HG02970 (cell line): ENCODE results near the gene LEMD3.

Experiments used
- ATAC-seq: cut with Tn5 transposase; IDR thresholded peaks from one replicate; pipeline ENCODE4 v1.9.1; 2021; ENCODE audit warnings: mild to moderate bottlenecking, moderate library complexity, moderate number of reproducible peaks; ENCODE audit not compliant: unreplicated experiment, low FRiP score

LEMD3 gene

DNA sequence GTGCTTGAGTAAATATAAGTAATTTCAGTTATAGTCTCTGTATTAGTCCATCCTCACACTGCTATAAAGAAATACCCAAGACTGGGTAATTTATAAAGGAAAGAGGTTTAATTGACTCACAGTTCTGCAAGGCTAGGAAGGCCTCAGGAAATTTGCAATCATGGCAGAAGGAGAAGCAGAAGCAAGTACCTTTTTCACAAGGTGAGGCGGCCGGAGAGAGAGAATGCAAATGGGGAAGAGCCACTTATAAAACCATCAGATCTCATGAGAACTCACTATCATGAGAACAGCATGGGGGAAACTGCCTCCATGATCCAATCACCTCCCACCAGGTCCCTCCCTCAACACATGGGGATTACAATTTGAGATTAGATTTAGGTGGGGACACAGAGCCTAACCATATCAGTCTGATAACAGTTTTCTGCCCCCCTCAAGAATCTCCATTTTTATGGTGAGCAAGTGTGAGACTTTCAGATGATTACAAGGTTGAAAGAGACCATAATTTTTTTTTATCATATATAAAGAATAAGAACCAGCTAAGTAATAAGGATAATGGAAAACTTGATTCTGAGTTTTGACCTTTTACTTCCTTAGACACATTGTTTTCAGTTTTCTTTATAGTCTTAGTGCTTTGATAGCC, 35.6 kb downstream of the LEMD3 start:
- no peak for ATAC-seq

DNA sequence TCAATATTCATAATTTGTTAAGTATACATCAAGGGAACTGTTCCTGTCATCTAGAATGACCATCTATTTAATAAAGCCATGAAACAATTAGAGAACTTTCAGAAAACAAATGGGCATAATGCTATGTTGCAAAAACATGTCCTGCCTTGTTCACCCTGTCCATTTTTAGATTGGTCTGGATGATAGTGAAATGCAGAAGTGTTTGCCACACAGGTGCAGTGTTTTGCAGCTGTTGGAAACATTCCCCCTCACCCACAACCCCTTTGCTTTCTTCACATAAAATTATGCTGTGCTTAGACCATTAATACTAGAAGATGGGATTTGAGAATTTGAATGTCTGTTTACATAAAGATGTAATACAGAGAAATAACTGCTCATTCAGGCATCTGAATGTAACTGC, 36.5 kb downstream of the LEMD3 start:
- no peak for ATAC-seq

DNA sequence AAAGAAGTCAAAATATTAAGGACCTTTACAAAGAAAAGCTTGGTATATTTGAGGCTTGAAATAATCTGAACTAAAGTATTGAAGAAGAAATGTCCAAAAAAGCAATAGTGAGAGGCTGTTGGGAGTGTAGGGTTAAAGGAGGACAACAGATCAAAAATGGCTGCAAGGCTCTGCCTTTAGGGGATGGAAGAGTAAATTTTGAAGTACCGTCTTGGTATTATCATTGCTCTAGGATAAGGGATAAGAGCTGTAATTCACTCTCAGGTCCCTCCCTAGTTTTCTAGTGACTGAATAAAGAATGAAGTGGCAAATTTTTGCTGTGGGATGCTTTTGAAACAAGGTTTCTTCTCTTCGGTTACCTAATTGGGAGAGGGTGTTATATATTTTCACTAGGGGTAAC, 38.7 kb downstream of the LEMD3 start:
- no peak for ATAC-seq

DNA sequence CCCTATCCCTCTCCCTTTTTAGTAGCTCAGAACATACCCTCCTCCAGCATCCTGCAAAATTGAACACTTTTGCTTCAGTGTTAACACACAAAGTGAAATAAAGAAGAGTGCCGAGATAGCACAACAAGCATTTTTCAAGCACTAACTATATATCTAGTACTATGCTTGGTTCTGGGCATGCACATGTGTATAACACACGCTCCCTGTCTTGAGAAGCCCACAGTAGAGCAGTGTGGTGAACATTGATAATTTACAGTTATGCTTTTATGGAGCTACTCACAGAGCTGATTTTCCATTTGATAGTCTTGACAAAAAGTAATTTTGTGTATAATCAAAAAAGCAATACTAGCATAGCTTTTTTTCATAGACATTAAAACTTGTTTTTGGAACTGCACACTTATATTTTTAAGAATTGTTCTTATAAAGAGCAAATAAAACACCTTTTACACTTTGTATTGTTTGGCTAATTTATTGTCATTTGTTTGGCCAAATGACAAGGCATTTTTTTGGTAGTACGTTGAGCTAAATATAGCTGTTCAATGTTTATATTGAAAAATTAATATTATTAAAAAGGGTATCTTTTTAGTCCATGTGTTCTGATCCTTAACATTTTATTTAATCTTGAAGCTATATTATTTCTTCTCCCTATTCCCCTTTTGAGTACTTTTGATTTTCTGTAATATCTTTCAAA, 39.7 kb downstream of the LEMD3 start:
- no peak for ATAC-seq

DNA sequence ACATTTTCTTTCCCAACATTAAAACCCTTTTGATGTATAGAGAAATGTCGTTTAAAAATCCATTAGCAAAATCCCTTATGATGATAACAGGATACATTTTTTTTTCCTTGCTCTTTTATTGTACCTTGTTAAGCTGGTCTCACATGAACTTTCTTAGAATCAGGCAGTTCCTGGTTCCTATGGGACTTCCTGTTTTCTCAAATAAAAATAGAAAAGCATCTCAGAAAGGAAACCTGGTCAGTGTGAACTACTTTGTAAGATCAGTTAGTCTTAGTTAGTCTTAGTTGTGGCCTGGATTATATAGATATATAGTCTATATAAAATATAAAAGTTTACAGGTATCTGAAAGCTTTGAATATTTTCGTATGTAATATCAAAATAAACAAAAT, 40.3 kb downstream of the LEMD3 start:
- no peak for ATAC-seq

DNA sequence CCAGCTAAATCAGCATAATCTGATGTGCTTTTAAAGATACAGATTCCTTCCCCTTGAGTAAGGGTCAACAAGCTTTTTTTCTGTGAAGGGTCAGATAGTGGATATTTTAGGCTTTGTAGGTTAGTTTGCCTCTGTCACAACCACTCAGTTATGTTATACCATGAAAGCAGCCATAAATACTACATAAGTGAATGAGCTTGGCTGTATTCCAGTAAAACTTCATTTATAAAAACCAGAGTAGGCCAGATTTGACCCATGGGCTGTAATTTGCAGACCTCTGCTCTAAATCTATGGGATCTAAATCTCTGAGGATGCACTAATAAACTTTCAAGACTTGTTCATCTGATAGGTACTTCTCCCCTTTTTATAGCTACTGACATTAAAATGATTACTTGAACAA, 47.7 kb downstream of the LEMD3 start:
- ATAC-seq = no peak

DNA sequence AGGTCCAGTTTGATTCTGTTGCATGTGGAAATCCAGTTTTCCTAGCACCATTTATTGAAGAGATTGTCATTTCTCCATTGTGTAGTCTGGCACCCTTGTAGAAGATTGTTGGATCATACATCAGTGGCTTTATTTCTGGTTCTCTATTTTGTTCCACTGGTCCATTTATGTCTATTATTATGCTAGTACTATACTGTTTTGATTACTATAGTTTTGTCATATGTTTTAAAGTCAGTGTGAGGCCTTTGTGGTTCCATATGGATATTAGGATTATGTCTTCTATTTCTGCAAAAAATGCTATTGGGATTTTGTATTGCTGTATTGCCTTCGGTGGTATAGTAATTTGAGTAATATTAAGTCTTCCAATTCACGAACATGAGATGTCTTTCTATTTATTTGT, 51.4 kb downstream of the LEMD3 start:
- ATAC-seq = no peak

DNA sequence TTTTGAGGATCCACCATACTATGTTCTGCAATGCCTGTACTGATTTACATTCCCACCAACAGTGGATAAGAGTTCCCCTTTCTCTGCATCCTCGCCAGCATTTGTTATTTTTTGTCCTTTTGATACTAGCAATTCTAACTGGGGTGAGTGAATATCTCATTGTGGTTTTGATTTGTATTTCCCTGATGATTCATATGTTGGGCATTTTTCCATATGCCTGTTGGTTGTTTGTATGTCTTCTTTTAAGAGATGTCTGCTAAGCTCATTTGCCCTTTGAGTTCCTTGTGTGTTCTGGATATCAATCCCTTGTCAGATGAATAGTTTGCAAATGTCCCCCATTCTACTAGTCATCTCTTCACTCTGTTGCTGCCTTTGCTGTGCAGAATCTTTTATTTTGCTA, 60.1 kb downstream of the LEMD3 start:
- ATAC-seq = no peak

DNA sequence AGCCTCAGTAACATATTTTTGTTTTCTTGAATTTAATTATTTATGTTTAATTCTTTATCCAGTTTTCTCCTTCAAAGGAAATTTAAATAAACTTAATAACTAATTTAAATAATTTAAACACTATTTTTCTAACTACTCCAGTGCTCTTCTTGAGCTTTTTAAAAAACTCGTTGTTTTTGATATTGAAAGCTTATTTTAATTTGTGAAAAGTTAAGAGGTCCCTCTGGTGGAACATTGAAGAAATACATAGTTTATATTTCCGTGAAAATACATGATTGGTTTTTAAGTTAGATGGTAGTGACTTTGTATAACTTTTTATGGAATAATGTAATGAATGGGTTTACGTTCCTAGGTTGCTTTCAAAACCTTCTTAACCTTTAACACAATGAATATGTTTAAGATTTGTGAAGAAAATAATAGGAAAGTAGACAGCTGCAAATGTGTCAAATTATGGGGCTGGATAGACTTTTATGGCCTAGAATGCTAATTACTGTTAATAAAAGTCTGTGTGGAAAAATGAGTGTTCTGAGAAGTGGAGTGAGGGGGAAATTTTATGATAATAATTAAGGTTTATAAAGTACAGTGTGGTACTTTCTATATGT, 63.2 kb downstream of the LEMD3 start:
- ATAC-seq = no peak

DNA sequence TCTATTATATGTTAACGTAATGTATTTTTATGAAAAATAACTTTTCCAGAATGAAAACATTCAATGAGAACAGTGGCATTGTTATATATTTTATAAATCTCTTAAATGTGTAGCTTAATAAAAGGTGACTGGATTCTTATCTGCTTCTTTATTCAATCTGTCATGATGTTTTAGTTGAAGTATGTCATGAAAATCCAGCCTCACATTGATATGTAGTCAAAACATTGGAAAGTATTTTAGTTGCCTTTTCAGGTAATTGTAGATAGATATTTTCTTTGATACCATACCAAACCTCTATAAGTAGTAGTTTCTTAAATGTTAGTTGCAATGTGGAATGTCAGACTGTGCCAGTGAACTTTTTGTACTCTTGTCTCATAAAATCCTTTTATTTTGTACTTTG, 67.8 kb downstream of the LEMD3 start:
- no peak for ATAC-seq

DNA sequence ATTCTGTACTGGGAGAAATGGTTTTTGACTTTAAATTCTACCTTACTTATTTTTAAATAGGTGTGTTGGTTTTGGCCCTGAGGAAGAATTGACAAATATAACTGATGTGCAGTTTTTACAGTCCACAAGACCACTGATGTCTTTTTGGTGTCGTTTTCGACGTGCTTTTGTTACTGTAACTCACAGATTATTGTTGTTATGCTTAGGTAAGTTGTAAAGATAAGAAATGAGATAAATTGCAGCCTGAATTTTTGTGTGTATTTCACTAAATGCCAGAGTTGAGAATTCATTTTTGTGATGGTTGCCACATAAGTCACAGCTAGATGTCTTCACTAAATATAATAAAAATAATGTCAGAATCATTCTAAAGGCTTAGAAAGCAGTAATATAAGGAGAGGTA, 69.2 kb downstream of the LEMD3 start:
- no peak for ATAC-seq

DNA sequence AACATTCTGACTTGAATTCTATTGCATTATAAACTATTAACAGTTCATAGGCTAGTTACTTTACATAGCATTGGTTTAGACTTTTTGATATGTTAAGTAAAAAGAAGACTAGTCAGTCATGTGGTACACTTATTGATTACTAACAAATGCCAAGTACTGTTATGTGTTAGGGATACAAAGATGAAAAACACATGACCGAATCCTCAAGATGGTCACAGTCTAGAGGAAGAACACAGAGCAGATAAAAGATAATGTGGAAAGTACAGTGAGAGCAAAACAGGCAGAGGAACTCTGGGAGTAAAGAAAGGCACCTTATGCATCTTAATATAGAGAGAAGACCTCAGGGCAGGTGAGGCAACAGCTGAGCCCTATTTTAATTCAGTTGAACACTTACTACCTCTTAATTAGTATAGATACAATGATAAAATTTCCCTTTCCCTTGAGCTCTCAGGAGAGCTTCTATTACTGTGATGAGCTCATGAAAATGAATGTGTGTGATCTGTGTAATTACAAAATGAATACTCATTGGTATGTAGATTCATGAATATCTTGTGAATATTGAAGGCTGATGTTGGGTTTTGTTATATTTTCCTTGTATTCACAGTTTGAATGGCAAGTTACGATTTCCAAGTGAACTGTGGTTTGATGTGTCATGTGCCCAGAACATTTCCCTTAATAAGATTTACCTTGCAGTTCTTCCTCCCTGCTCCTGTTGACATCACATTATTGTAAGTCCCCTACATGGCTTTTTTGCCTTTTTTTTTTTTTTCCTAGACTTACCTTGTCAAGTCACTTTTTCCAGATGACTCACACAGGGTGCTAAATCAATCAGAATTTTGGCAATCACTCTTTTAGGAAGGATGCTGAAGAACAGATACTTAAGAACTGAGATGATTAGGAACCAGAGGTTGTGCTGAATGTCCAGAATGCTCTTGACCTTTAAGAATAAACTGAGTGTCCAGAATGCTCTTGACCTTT, 79.6 kb downstream of the LEMD3 start:
- ATAC-seq = no peak

DNA sequence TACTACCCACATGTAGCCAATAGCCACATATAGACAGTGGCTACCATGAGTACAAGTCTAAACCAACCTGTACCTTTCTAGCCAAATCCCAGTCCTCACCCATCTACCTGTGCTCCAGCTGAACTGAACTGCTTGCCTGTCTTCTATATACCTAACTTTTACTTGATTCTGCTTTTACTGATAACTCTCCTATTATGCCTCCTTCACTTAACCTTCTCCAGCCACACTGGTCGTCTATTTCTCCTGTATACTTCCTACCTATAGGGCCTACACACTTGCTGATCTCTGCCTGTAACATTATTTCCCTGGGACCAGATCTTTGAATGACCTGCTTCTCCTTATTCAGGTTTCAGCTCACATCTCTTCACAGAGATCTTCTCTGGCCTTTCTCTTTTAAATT, 83.1 kb downstream of the LEMD3 start:
- ATAC-seq = no peak

DNA sequence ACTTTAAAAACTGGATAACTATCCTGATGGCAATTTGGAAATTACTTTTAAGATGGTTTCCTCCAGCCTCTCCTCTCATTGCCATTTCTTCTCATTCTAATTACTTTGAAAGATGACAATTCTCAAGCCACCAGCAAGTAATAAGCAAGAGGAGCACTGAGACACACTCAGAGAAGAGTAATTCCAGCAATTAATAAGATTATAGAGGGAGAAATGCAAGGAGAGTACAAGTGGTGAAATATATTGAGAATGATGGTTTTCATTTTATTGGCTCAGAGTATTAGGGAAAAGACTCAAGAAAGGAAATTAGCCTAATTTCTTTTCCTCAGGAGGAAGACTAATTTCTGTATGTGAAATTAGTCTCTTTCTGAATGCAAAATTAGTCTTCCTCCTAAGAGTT, 88.6 kb downstream of the LEMD3 start:
- no peak for ATAC-seq

DNA sequence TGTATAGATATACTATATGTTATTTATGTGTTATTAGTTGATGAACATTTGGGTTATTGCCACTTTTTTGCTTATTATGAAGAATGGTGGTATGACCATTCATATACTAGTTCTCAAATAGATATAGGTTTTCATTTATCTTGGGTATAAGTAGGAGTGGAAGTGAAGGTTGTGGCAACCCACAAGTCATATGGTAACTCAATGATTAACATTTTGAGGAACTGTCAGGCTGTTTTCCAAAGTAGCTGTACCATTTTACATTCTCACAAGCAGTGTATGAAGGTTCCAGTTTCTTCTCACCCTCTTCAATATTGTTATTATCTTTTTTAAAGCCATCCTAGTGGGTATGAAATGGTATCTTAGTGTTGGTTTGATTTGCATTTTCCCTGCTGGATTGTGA, 90.1 kb downstream of the LEMD3 start:
- no peak for ATAC-seq

DNA sequence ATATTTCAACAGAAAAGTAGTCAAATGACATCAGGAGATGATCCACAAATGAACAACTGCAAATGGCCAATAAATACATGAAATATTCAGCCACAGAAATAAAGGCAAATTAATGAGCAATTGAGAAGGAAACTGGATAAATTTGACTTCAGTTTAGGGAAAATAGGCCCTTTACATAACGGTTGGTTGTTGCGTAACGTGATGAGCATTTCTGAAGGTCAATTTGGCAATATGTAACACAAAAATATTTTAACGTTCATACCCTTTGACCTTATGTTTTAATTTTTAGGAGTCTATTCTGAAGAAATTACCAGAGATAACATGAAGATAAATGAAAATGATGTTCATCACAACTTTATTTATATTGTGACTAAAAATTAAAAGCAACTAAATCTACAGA, 94.4 kb downstream of the LEMD3 start:
- no peak for ATAC-seq

DNA sequence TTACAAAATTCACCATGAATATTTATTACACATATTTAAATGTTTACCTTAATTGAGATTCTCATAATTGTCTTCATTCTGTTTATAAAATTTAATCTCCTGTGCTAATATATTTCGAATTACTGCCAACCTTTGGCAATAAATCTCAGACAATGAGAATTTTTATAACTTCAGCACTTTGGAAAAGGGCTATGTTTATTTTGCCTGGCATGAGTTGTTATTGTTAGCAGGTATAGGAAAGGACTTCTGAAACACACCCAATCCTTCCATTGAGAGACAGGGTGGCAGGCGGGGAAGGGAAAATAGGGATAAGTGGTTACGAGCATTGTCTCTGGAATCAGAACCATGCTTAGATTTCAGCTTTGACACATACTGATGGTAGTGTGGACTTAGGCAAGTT, 97.0 kb downstream of the LEMD3 start:
- ATAC-seq = no peak

DNA sequence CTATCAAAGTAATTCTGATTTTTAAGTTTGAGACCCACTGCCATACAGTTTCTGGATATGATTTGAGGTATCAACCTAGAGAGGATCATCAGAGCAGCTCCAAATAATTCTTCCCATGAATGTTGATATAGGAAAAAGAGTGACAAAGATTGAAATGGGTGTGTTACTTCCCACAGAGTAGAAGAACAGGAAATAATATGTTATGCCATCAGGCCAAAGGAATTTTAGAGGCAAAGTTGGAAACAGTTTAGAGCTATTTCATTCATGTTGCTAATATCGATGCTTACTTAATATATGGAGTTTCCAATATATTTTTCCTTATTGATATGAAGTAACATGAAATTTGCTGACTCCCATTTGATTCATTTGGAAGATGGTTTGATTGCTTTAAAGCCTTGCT, 100.2 kb downstream of the LEMD3 start:
- ATAC-seq = no peak

DNA sequence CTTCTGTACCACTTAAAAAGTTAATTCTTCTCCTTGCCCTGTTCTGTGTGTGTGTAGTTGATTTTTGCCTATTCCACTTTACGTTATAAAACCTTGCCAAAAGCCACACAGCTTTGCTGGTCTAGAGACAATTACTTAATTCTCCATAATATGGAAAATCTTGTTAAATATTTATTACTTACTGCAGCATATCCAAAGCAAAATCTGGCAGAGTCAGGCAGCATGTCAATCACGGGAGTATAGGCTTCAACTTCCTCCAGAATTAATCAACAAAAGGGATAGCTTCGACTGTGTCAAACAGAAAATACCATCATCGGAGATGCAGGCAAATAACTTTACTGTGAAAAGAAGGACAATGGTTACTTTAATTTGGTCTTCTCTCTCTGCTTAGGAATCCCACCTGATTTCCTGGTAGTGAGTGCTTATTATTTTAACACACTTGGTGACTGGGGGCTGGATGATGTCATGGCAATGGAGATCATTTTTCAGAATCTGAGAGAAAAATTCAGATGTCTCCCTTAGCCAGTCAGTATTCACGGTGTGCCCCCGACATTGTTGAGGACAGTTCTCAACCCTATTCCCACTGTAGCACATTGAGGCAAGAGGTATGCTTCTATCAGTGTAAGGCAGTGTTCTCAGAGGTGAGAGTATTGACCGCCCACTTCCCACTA, 105.4 kb downstream of the LEMD3 start:
- ATAC-seq = no peak

DNA sequence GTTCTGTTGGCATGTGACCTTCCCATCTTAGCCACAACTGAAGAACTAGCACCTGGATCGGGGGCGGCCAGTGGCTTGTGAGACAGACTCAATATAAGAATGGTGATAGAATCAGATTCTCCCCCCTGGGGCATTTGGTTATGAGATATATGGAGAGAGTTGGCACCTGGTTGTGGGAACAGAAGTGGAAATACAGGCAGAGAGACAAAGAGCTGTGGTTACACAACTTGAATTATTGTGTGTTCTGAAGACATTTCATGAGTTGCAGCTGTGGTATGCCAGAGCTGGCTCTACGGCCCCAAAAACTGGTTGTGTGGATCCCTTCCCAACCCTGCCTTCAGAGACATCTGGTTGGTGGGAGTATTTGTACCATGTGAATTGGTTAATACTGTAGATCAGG, 106.2 kb downstream of the LEMD3 start:
- no peak for ATAC-seq
